MM.1S (cell line): ENCODE measurements around the gene CLK4.

ENCODE experiments used
- DNase-seq: peaks from one replicate; pipeline ENCODE4 v3.0.0-alpha.2; 2015
- H2AFZ ChIP-seq: fragments of 300-600 bp; sonication (generic); 2 replicates; pipeline ENCODE4 v1.6.0; 2016; ENCODE audit warnings: antibody characterized with exemption, low read length
- H3F3A ChIP-seq: fragments of 300-600 bp; sonication (generic); 2 replicates; pipeline ENCODE4 v1.6.1; 2016; ENCODE audit warnings: mild to moderate bottlenecking, antibody characterized with exemption, low read length, moderate library complexity, mixed read lengths; ENCODE audit not compliant: insufficient read depth
- H3K27ac ChIP-seq: fragments of 300-600 bp; sonication (generic); 2 replicates; pipeline ENCODE4 v1.5.1; 2016; ENCODE audit warnings: mild to moderate bottlenecking, low read length
- H3K27me3 ChIP-seq: fragments of 300-600 bp; sonication (generic); replicated peaks from 2 replicates; pipeline ENCODE4 v1.6.0; 2016; ENCODE audit warnings: low read length; ENCODE audit not compliant: insufficient read depth
- H3K36me3 ChIP-seq: fragments of 300-600 bp; sonication (generic); replicated peaks from 2 replicates; pipeline ENCODE4 v1.6.1; 2016; ENCODE audit warnings: mild to moderate bottlenecking, low read length, mixed read lengths; ENCODE audit not compliant: insufficient read depth
- H3K4me1 ChIP-seq: fragments of 300-600 bp; sonication (generic); 2 replicates; pipeline ENCODE4 v1.6.1; 2016; ENCODE audit warnings: low read length, mixed read lengths
- H3K4me2 ChIP-seq: fragments of 300-600 bp; sonication (generic); 2 replicates; pipeline ENCODE4 v1.6.0; 2016; ENCODE audit warnings: low read depth, low read length
- H3K4me3 ChIP-seq: fragments of 300-600 bp; sonication (generic); 2 replicates; pipeline ENCODE4 v1.5.1; 2016; ENCODE audit warnings: low read length, mixed read lengths
- H3K79me2 ChIP-seq: fragments of 300-600 bp; sonication (generic); 2 replicates; pipeline ENCODE4 v1.6.1; 2016; ENCODE audit warnings: mixed run types, low read length, mixed read lengths
- H3K9ac ChIP-seq: fragments of 300-600 bp; sonication (generic); 2 replicates; pipeline ENCODE4 v1.6.1; 2016; ENCODE audit warnings: low read length, mixed read lengths
- H3K9me2 ChIP-seq: fragments of 300-600 bp; sonication (generic); replicated peaks from 2 replicates; pipeline ENCODE4 v1.6.1; 2016; ENCODE audit warnings: mild to moderate bottlenecking, low read length, mixed read lengths; ENCODE audit not compliant: insufficient read depth
- H3K9me3 ChIP-seq: fragments of 300-600 bp; sonication (generic); replicated peaks from 2 replicates; pipeline ENCODE4 v1.6.1; 2016; ENCODE audit warnings: mild to moderate bottlenecking, low read length, mixed read lengths; ENCODE audit not compliant: insufficient read depth
- H4K20me1 ChIP-seq: fragments of 300-600 bp; sonication (generic); 2 replicates; pipeline ENCODE4 v1.6.1; 2016; ENCODE audit warnings: mild to moderate bottlenecking, low read length, moderate library complexity, mixed read lengths; ENCODE audit not compliant: insufficient read depth
- CTCF ChIP-seq: fragments of 300-600 bp; sonication (generic); IDR thresholded peaks from 2 replicates; pipeline ENCODE4 v1.5.1; 2016; ENCODE audit warnings: antibody characterized with exemption, low read length, mixed read lengths
- EZH2 ChIP-seq: fragments of 300-600 bp; sonication (generic); optimal IDR thresholded peaks from 2 replicates; pipeline ENCODE3; 2017; ENCODE audit warnings: low read depth, mild to moderate bottlenecking, antibody characterized with exemption, low read length, mixed read lengths
- EZH2phosphoT487 ChIP-seq: fragments of 300-600 bp; sonication (generic); IDR thresholded peaks from 2 replicates; pipeline ENCODE4 v1.6.1; 2018; ENCODE audit warnings: antibody characterized with exemption, low read length

The CLK4 gene

GRCh38 chr5:178555771-178556211, 71.1 kb downstream of the CLK4 start:
- no peaks in the 10 kb centered on the region for H4K20me1 ChIP-seq
- H3K4me2 ChIP-seq = no peak overlapping the region
- H3K36me3 ChIP-seq = no peaks in the 10 kb centered on the region
- no peaks in the 10 kb centered on the region for H3F3A ChIP-seq
- no peak for DNase-seq
- no peak overlapping the region for H2AFZ ChIP-seq
- no peaks in the 10 kb centered on the region for H3K4me1 ChIP-seq
- no peak overlapping the region for H3K9ac ChIP-seq
- no peak overlapping the region for H3K4me3 ChIP-seq
- no peaks in the 10 kb centered on the region for H3K79me2 ChIP-seq
- H3K9me3 ChIP-seq = no peaks in the 10 kb centered on the region
- H3K9me2 ChIP-seq = no peaks in the 10 kb centered on the region
- no peak overlapping the region for H3K27ac ChIP-seq
- H3K27me3 ChIP-seq = peaks cover 72% of the 10 kb centered on the region
- TF ChIP-seq EZH2 (no peak), EZH2phosphoT487 (no peak), CTCF (no peak)

- no peaks in the 10 kb centered on the region for H3K4me1 ChIP-seq
- no peaks in the 10 kb centered on the region for H3K79me2 ChIP-seq
- no peak overlapping the region for H3K27ac ChIP-seq
- no peaks in the 10 kb centered on the region for H3K9me3 ChIP-seq
- no peak for DNase-seq
- H3K9me2 ChIP-seq = no peaks in the 10 kb centered on the region
- H2AFZ ChIP-seq = no peak overlapping the region
- H3K27me3 ChIP-seq = peaks cover 72% of the 10 kb centered on the region
- H3K36me3 ChIP-seq = no peaks in the 10 kb centered on the region
- no peak overlapping the region for H3K4me2 ChIP-seq
- no peaks in the 10 kb centered on the region for H4K20me1 ChIP-seq
- TF ChIP-seq EZH2 (no peak), CTCF (no peak), EZH2phosphoT487 (no peak)
- no peak overlapping the region for H3K9ac ChIP-seq
- no peak overlapping the region for H3K4me3 ChIP-seq
- no peaks in the 10 kb centered on the region for H3F3A ChIP-seq
Measured at GRCh38 chr5:178555005-178555404, 71.8 kb downstream of the CLK4 start.

- H3K4me1 ChIP-seq = no peaks in the 10 kb centered on the region
- no peaks in the 10 kb centered on the region for H3F3A ChIP-seq
- H3K79me2 ChIP-seq = no peaks in the 10 kb centered on the region
- no peak for TF ChIP-seq EZH2
- TF ChIP-seq CTCF = no peak
- no peak for TF ChIP-seq EZH2phosphoT487
- no peak overlapping the region for H3K4me2 ChIP-seq
- peaks cover 71% of the 10 kb centered on the region for H3K27me3 ChIP-seq
- no peak overlapping the region for H3K4me3 ChIP-seq
- H2AFZ ChIP-seq = no peak overlapping the region
- H3K9ac ChIP-seq = no peak overlapping the region
- no peaks in the 10 kb centered on the region for H4K20me1 ChIP-seq
- no peaks in the 10 kb centered on the region for H3K9me3 ChIP-seq
- H3K27ac ChIP-seq = no peak overlapping the region
- no peaks in the 10 kb centered on the region for H3K36me3 ChIP-seq
- H3K9me2 ChIP-seq = no peaks in the 10 kb centered on the region
- DNase-seq = no peak
Measured at GRCh38 chr5:178554311-178554710, 72.5 kb downstream of the CLK4 start.
